ENCODE measurements around the gene PRPF31.
A peak's percentile ranks its signal among the peaks of the same experiment; 100 is the strongest.
"Not testable (repeated sequence)": the region's sequence is repeated elsewhere in the genome, so short reads cannot be mapped to it uniquely, and the experiment has no call there.

Gene PRPF31

GRCh38 chr19:54162884-54163283 lies 47.3 kb downstream of the PRPF31 start:
- DNase-seq (ENCODE audit: low read depth): no peak
- TF ChIP-seq CTCF (IDR thresholded peaks at IDR 0.05; ENCODE audit: low read depth, low read length, missing control alignments): no peak
- no peak overlapping the region for H3K4me3 ChIP-seq (ENCODE audit: low read depth, low read length)

GRCh38 chr19:54164369-54165068 lies 49.0 kb downstream of the PRPF31 start:
- no peak for DNase-seq (ENCODE audit: low read depth)
- no peak overlapping the region for H3K4me3 ChIP-seq (ENCODE audit: low read depth, low read length)
- TF ChIP-seq CTCF (IDR thresholded peaks at IDR 0.05; ENCODE audit: low read depth, low read length, missing control alignments): no peak

- DNase-seq (ENCODE audit: low read depth): no peak
- no peak for TF ChIP-seq CTCF (IDR thresholded peaks at IDR 0.05; ENCODE audit: low read depth, low read length, missing control alignments)
These were observed 49.7 kb downstream of the PRPF31 start for GRCh38 chr19:54165222-54165621.

GRCh38 chr19:54168174-54168917 lies 52.8 kb downstream of the PRPF31 start:
- H3K4me3 ChIP-seq (ENCODE audit: low read depth, low read length): no peak overlapping the region

More at GRCh38 chr19:54165222-54165621, 49.7 kb downstream of the PRPF31 start:
- no peak overlapping the region for H3K4me3 ChIP-seq (ENCODE audit: low read depth, low read length)

GRCh38 chr19:54169149-54169740 lies 53.7 kb downstream of the PRPF31 start:
- H3K4me3 ChIP-seq (ENCODE audit: low read depth, low read length): no peak overlapping the region
- no peak for DNase-seq (ENCODE audit: low read depth)
- no peak for TF ChIP-seq CTCF (IDR thresholded peaks at IDR 0.05; ENCODE audit: low read depth, low read length, missing control alignments)

More at GRCh38 chr19:54168174-54168917, 52.8 kb downstream of the PRPF31 start:
- TF ChIP-seq CTCF (IDR thresholded peaks at IDR 0.05; ENCODE audit: low read depth, low read length, missing control alignments): peak; percentile 92
- DNase-seq (ENCODE audit: low read depth): peak; percentile 26

- not testable (repeated sequence) for H3K4me3 ChIP-seq (ENCODE audit: low read depth, low read length); DNase-seq (ENCODE audit: low read depth)
These were observed 56.3 kb downstream of the PRPF31 start for GRCh38 chr19:54171736-54172431.

All from GM12864 (cell line).